Myocyte (in vitro differentiated cells): ENCODE results near the gene RASSF3. TPM values are rescaled to one million over a fixed set of nuclear protein-coding genes. Genes with fewer than 3 reads are reported as not detected.

Experiments
- DNase-seq: peaks from one replicate; pipeline ENCODE4 v3.0.0-alpha.2; 2012; ENCODE audit warnings: low read depth
- total RNA-seq: library from RNA; depleted of rRNA; stranded (reverse); fragments of >200 nt; gene quantifications from 2 replicates; pipeline ENCODE4 v1.2.3, GENCODE V29; 2014

RASSF3 gene
- total RNA-seq, 1 donor from 2014 or later, result 36.1 TPM

DNA sequence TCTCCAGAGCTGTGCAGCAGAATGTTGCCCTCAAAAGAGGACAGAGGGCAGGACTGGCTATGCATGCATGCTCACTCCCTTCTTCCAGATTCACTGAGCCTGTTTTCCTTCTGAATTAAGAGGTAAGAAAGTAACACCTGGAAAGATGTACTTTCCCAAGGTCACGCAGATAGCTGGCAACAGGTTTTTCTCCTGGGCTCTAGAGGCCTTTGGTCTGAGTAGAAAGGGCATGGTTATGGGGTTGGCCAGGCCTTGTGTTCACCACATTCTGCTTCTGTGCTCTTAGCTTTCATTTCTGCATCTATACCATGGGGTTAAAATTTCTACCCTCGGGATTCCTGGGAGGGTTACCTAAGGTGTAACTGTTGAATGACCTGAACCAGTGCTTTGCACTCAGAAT, 57.5 kb downstream of the RASSF3 start:
- DNase-seq, result no peak

DNA sequence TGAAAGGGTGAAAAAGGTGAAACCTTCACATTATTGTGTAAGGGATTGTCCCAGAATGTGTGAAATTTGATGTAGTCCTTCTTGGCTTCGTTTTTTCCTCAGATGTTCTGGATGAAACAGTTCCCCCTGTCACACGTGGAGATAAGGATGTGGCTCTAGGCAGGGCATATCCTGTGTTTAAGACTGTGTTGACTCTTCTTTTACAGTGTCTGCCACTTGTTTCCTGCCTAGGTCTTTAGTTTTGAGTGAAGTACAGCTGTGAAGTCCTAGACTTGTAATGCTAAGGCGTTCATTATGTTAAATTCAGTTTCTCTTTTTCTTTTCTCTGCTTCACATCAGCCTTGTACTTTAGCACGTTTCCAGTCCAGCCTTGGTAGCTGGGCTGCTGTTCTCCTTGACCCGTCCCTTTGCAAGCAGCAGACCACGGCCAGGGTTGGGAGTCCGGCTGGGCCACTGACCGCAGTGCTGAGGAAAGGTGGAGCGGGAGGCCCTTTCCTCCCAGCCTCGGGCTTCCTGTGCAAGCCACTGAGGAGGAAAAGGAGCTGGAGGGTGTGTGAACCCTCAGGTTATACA, 59.1 kb downstream of the RASSF3 start:
- no peak for DNase-seq

DNA sequence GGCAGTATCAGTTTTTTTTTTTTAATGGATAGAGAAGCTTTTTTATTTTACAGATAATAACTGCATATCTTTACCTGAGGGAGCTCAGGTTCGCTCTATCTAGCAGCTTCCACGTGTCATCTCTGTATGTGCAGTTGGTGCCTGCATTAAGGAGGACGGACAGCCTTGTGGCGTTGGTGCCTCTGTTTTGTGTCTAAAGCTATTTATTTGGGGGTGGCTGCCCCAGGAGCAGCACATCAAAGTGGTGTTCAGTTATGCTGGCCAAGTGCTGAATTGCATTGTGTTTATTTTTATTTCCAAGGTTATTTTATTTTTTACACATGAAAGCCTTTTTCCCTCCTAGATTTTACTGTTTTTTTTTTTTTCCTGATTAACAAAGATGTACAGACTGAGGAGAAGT, 59.7 kb downstream of the RASSF3 start:
- no peak for DNase-seq

DNA sequence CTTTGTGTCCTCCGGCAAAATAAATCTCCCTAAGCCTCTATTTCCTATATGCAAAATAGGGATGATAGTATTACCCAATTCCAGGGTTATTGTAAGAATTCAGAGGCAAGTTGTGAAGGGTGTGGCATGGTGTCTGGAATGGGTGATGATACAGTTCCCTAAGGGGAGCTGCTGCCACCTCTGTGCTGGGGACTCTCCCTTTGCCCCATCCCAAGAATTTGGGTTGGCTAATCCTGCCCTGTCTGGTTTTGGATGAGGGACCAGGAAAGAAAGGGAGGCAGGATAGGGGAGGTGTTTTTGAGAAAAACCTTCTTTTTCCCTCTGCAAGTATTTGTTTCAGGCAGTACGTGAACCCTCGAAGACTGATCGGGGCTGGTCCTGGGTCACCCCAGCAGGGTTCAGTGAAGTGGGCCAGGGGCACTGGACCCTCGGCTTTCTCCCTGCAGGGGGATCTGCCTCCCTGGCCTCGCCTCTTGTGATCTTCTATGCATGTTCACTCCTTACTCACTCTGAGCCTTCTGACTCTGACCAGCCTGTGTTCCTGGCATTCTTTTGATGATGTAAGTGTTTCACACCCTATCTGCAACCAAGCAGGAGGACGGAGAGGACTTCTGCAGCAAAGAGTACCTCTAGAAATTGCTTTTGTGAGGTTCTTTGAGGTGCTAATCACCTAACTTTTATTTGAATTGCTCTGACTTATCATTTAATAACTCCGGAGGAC, 60.8 kb downstream of the RASSF3 start:
- no peak for DNase-seq

DNA sequence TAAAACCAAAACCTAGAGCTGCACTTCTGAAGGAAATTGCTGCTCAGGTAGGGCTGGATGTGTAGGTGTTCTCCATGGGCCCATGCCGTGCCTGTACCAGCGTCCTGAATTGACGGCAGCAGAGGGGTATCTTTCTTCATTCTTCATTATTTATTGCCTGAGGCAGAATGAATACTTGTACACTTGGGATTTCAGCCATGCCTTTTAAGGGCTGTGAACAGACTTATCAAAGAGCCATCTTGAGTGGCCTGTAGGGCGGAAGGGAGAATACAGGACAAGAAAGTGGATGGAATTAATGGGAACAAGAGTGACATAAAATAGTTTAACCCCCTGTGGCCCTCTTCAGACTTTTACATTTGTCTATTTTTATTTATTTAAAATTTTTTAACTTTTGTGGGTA, 61.4 kb downstream of the RASSF3 start:
- DNase-seq, result no peak

DNA sequence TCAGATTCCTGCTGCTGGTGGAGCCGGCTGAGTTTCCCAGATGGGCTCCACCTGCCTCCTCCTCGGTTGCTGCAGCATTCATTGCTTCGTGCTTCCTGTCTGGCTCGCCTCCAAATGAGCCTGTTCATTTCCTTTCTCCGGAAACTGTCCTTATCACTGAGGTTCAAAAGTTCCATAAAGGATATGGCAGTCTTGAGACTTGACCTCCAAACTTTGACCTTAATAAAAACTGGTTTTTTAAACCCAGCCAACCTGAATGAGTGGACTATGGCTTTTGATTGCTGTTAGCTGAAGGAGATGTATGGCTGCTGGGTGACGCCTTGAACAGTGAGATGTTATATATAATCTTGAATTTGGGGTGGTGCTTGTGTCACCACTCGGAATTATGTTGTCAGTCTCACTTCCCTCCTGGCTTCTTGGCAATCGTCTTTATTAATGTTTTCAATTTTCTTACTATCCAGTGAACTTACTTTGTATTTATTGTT, 62.7 kb downstream of the RASSF3 start:
- DNase-seq, result no peak

DNA sequence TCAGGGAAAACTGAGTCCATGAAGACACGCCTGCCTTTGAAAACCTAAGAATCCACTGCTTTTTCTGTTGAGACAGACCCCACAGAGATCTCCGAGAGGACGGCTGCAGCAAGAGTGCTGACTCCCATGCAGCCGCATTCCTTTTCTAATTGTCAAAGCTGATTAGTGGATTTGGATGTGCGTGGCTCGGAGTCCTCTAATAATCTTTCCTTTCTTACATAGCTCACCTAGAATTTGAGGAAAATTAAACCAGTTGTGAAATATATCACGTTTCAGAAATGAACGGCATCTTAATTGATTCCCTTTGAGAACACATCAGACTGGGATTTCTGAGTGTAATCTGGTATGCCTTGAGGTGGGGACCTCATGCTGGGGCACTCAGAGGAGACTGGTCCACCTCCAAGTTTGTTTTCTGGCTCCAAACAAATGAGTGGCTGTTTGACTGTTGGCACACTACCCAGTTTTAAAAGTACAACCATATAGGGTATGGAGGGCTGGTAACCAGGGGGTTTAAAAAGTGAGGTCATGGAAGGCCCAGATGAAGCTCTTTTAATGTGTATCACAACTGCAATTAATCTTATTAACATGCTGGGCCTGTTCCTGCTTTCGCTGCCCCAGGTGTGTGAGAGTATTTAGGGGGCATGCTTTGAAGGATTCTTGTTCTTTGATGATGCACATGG, 63.3 kb downstream of the RASSF3 start:
- DNase-seq, result no peak

DNA sequence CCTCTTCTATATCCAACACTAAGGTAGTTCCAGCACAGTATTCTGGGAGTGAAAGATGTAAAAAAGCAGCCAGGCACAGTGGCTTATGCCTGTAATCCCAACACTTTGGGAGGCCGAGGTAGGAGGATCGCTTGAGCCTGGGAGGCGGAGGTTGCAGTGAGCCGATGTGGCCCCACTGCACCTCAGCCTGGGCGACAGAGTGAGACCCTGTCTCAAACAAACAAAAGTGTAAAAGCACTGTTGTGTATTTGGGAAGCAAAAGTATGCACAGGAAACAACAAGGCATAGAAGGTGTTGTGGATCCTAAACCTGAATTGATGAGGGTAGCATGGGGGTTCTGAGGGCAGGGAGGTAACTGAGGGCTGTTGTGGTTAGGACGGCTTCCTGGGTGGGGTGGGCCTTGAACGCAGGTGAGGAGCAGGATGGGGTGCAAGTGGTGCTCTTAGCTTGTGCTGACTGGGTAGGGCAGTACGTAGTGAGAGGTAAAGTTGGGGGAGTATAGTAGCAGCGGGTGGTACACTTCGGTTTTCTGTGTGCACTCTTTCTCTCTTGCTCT, 64.2 kb downstream of the RASSF3 start:
- no peak for DNase-seq

DNA sequence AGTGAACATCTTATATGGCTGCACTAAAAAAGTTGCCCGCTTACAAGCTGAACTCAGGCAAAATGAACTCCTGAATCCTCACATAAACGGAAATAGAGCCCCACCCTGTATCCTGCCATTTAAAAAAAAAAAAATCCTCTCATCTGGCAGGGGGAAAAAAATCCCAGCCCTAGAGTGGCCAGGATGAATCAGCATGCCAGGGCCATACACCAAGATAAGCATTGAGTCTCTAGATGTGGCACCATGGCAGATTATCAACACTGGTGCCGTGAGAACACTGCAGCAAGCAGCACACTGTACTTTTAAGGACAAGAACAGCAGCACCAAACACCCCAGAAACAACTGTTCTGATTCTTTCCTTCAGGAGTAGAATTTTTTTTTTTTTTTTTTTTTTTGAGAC, 65.5 kb downstream of the RASSF3 start:
- peak; percentile 53 for DNase-seq

DNA sequence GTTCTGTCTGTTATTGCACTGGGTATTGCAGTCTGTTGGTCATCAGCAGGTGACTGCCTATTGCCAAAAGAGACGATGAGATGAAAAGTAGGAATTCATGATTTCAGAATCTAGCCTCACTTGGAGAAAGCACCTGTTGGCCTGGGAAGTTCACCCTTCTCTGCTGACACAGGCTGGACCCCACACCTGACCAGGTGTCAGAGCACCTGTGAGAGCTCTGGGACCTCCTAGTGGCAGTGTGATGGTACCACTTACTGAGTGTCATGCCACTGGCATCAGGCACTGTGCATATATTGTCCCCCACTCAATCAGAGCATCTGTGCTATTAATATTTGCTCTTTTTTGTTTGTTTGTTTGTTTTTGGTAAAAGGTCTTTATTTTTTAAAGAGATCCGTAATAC, 68.0 kb downstream of the RASSF3 start:
- DNase-seq, result no peak

DNA sequence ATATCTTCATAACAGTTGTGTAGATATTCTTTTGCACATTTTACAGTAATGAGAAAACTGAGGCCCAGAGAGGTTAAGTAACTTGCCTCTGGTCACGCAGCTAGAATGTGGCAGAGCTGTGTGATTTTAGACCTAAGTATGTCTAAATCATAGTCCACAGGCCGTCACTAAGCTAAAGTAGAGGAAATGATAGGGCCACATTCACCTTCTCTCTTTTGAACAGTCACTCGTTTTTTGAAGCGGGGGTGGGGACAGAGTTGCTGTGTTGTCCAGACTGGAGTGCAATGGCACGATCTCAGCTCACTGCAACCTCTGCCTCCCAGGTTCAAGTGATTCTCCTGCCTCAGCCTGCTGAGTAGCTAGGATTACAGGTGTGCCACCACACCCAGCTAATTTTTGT, 68.5 kb downstream of the RASSF3 start:
- no peak for DNase-seq

DNA sequence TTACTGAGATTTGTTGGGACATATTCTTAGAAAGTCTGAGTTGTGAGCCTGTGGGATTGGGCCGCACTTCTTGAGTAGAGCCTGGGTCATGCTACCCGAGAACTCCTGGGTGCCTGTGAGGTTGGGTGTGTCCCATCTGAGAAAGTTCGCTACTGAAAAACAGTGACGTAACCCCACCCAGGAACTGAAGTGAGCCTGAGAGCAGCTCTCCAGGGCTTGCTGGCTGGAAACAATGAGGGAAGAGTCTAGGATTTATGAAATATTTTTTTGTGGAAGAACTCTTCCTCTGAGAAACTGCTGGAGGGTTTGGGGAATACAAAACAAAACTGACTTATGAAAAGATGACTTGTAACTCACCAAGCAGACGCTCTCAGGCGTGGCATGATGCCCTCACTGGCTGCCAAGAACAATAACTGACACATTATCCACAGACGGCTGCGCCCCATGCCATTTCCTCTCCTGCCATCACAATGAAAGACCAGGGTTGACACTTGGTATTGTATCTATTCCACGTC, 69.2 kb downstream of the RASSF3 start:
- DNase-seq, result peak; percentile 80

DNA sequence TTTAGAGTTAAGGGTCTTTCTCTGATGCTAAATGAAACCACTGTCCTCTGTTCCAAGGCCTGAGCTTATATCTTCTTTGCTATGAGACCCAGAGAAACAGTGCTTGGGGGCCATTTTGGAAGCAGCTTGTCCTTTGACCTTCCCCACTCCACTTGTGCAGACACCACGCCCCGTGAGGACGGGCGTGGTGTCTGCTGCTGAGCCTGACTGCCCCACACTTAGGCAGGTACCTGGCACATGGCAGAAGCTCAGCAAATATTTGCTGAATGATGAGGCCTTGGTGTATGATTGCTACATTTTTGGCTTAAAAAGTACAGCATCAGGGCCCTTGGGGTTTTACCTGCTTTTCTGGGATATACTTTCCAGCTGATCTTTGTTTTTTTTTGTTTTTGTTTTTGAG, 69.9 kb downstream of the RASSF3 start:
- DNase-seq, result no peak

DNA sequence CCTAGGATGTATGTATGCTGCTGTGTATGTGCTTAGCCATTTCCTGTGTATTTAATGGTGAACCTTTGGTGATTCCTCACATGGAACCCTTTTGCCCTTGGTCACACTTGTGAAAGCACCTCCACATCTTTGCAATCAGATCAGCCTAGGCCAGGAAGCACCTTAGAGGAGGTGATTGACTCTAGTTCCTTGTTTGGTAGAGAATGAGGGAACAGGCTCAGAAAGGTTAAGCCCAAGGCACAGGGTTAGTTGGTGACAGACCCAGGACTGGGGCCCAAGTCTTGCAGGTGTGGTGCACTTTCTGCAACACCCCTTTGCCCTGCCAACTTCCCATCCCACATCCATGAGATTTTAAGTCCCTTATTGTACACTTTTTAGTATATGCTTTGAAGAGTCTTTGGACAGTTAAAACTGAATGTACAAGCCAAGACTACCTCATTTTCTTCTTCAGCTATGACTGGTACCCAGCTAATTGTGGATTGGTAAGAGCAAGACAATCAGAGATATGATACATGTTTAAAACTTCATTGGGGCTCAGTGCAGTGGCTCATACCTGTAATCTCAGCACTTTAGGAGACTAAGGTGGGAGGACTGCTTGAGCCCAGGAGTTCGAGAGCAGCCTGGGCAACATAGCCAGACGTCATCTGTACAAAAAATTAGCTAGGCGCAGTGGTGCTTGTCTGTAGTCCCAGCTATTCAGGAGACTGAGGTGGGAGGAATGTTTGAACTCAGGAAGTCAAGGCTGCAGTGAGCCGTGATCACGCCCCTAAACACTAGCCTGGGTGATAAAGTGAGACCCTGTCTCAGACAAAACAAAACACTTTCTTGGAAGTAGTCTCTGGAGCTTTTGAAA, 71.1 kb downstream of the RASSF3 start:
- DNase-seq, result no peak

DNA sequence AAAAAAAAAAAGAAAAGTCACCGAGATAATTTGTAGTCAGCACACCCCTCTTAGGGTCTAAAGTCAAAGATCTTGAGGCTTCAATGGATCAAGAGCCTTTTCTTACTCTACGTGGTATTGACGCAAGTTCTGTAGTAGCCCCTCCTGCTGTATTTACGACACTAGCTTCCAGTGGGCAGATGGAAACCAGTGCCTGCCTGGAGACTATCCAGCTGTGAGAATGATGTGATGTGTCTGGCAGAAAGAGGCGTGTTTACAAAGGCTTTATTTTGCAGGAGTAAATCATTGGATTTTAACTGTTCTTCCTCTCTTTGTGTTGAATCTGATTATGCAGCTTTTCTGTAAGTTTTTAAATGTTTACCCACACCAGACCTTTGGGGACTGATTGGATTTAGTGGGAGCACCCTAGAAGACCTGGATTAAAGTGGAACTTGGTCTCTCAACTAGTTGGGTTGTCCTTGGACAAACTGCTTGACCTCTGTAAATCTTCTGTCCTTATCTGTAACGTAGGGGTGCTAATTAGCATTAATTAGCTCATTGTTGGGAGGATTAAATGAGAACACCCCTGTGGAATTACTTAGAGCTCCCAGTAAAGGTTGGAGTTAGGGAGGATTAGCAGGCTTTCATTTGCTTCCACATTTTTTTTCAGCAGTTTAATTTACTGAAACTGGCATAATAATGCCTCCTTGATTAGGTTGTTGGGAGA, 72.4 kb downstream of the RASSF3 start:
- DNase-seq, result no peak

DNA sequence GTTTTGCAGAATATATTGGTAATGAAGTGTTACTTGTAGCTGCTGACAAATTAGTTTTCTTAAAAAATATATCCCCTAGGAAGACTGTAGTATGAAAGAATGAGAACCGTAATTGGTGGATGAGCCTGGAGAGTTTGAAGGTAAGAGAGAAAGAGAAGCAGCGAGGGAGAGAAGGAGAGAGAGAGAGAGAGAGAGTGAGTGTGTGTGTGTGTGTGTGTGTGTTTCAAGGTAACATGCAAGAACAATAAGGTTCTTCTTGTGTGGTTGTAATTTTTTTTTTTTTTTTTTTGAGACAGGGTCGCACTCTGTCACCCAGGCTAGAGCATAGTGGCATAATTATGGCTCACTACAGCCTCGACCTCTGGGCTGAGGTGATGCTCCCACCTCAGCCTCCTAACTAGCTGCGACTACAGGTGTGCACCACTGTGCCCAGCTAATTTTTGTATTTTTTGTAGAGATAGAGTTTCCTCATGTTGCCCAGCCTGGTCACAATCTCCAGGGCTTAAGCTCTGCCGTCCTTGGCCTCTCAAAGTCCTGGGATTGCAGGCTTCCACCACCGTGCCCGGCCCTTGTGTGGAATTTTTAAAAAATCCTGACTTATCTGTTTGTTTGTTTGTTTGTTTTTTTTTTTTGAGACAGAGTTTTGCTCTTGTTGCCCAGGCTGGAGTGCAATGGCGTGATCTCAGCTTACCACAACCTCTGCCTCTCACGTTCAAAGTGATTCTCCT, 73.7 kb downstream of the RASSF3 start:
- DNase-seq, result no peak

DNA sequence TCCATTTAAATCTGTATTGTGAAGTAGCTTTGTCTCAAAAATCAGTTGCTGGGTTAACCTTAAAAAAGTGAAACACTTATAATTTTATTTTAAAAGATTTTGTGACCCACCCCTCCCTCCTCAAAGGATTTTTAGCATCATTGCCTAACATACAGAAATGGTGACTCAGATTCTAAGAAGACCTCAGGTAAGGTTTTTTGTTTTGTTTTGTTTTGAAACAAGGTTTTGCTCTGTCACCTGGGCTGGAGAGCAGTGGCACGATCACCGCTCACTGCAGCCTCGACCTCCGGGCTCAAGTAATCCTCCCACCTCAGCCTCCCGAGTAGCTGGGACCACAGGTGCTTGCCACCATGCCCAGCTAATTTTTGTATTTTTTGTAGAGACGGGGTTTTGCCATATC, 74.8 kb downstream of the RASSF3 start:
- no peak for DNase-seq

DNA sequence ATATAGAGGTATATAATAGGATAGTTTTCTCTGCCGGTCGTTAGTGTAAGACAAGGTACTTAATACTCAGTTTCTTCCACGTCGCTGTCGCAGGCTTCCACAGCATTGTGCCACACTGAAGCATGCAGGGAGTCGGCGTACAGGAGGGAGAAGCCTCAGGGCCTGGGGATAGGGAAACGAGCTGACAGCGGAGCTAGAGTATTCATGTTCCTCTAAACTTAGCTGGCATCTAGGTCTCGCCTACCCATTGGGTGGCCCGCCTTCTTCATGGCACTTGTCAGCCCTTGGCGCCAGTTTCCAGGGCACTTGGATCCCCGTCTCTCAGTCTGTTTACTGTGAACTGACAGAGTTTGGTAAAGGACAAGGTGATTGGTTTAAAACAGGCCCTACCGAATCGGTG, 75.3 kb downstream of the RASSF3 start:
- DNase-seq, result no peak

DNA sequence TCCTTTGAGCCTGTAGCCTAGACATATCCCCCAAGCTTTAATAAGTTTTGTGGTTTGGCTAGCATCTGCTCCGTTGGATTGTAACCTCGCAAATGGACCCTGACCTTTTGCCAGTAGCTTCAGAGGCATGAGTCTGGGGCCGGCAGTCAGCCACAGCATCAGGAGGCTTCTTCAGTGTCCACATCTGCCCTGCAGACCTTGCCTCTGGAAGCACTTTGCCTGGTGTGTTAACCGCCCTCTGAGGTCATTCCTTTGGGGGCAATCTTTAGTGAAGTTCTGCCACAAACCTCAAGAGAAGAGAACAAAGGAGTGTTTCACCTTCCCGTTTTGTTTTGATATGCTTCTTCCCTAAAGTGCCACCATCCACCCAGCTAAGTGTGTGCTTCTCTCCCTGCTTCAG, 77.5 kb downstream of the RASSF3 start:
- DNase-seq, result peak; percentile 77

DNA sequence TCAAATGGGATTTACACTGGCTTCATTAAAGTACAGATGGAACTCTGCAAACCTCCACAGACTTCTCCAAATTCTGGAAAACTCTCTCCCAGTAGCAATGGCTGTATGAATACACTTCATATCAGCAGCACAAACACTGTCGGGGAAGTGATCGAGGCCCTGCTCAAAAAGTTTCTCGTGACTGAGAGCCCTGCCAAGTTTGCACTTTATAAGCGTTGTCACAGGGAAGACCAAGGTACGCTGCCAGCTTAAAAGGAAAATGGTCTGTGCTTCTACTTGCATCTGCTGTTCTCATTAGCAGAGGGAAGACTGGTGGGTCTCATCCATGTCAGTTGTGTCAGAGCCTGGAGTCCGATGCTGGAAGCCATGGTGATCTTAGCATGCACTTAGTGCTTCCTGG, 77.9 kb downstream of the RASSF3 start:
- DNase-seq, result no peak
